Small intestine (tissue), 7 donors: ENCODE data around the gene RHCG. TPM values are rescaled to one million over a fixed set of nuclear protein-coding genes. Genes with fewer than 3 reads are reported as not detected.

Experiments
- DNase-seq, 2 donors: peaks; one replicate each; pipeline versions ENCODE4 v3.0.0 to v3.0.0-alpha.2; 2013
- FAIRE-seq: peaks from 2 replicates; lab custom pipeline; 2012; peaks lifted over from hg19 to GRCh38; lab: Jason Lieb, UNC
- H3K27ac ChIP-seq, 3 donors: one replicate each; pipeline ENCODE4 v1.5.1; 2013; ENCODE audit warnings: low read length in 2 of 3, mild to moderate bottlenecking in 2 of 3, control low read depth in 1 of 3, inconsistent platforms in 1 of 3, low read depth in 1 of 3, moderate library complexity in 1 of 3
- H3K27me3 ChIP-seq, 3 donors: one replicate each; pipeline ENCODE4 v1.6.1; 2013; ENCODE audit warnings: low read length in 3 of 3, inconsistent platforms in 1 of 3; ENCODE audit not compliant: control insufficient read depth in 3 of 3, insufficient read depth in 3 of 3
- H3K36me3 ChIP-seq, 3 donors: one replicate each; pipeline ENCODE4 v1.6.1; 2013; ENCODE audit warnings: low read length in 3 of 3, inconsistent platforms in 1 of 3, low read depth in 1 of 3, mild to moderate bottlenecking in 1 of 3, moderate library complexity in 1 of 3; ENCODE audit not compliant: control insufficient read depth in 3 of 3, insufficient read depth in 2 of 3
- H3K4me1 ChIP-seq, 3 donors: one replicate each; pipeline ENCODE4 v1.6.1; 2013; ENCODE audit warnings: low read length in 2 of 3, inconsistent platforms in 1 of 3, low read depth in 1 of 3, mild to moderate bottlenecking in 1 of 3, moderate library complexity in 1 of 3; ENCODE audit not compliant: control insufficient read depth in 3 of 3, insufficient read depth in 2 of 3
- H3K4me3 ChIP-seq, 3 donors: one replicate each; pipeline ENCODE4 v1.5.1; 2013; ENCODE audit warnings: low read length in 3 of 3, control low read depth in 1 of 3, inconsistent platforms in 1 of 3, low read depth in 1 of 3, mild to moderate bottlenecking in 1 of 3, moderate library complexity in 1 of 3
- H3K9me3 ChIP-seq, 2 donors: one replicate each; pipeline ENCODE4 v1.6.1; 2013; ENCODE audit warnings: low read depth in 1 of 2, low read length in 1 of 2; ENCODE audit not compliant: control insufficient read depth in 2 of 2, insufficient read depth in 1 of 2
- WGBS, 3 donors: extraction: QIAGEN DNeasy Blood & Tissue Kit; methylation state at CpG; one replicate each; pipeline ENCODE4 v1.1.7; 2013; 5-methylcytosine and 5-hydroxymethylcytosine counted together
- polyA plus RNA-seq, 4 donors: library from polyadenylated mRNA; stranded (reverse) in 3 of 4; unstranded in 1 of 4; fragments of 200-250 nt in 3 of 4; fragments of 120-200 nt in 1 of 4; gene quantifications; one replicate each; pipeline versions ENCODE4 v1.2.1 to v1.2.3, GENCODE V29; 2013
- donor health status: healthy with polysubstance abuse.
- donor health status: control.
- donor health status: control.
- donor health status: Bipolar disorder and iron deficiency.
- donor health status: healthy.

Gene RHCG
- polyA plus RNA-seq, 4 donors, result 0.16 to 2.2 (median 1.3) TPM

DNA sequence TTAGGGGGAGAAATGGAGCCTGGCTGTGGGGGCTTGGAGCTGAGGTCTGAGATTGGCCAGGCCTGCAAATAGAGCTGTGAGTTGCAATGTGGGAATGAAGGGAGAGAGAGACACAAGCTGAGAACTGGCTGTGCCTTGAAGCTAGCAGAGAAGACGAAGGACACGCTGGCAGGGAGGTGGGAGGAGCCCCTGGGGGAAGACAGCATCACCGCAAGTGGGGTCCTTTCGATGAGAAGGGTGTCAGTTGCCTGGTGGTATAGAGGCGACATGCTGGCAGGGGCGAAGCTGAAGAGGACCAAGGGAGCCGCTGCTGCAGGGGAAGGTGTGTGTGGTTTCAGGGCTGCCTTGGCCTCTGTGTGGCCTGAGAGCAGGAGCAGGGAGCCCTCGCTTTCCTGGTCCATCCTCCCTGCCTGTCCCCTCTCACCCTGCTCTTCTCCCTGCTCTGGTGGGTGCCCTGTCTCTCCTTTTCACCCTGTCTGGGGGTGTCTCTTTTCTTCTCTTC, 5.5 kb downstream of the RHCG start:
- no peak overlapping the region for H3K4me3 ChIP-seq
- H3K9me3 ChIP-seq, result no peaks in the 10 kb centered on the region
- FAIRE-seq, result no peak
- no peak overlapping the region for H3K27ac ChIP-seq
- WGBS, 3 donors, result 57 to 65% (median 64%) methylated on average over 8 of the region's 8 CpGs
- H3K36me3 ChIP-seq, result no peaks in the 10 kb centered on the region
- DNase-seq, result no peak
- H3K27me3 ChIP-seq, result peaks cover 0 to 45% (median 32%) of the 10 kb centered on the region in 3 donors
- no peaks in the 10 kb centered on the region for H3K4me1 ChIP-seq

DNA sequence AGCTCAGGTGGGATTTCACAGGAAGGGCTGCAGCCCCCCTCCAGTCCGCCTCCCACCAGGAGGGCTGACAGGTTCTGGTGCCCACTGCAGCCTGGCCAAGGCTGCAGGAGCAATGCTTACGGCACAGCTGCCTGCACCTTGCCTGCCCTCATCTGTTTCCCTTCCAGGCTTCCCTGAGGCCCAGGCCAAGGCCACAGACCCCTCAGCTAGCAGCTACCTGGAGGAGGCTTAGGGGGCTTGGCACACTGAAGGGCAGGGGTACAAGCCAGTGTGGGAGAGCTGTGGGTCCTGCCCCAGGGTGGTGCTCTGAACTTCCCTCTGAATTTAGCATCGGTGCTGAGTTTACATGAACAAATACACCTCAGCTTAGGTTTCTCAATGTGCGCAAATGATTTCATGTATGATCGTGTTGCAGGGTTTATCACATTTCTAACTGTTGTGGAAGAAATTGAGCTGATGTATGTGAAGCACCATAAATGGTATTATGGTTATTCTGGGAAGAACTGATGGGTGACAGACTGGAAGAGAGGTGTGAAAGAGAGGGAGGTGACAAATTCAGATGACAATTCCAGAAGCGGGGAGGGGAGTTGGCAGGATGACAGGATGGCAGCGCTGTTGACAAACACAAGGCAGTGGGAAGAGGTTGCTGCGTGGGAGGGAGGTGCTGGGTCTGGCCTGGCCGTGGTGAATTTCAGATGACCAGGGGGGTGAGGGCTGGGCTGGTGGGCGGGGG, 6.1 kb downstream of the RHCG start:
- no peak overlapping the region for H3K4me3 ChIP-seq
- no peak overlapping the region for H3K27ac ChIP-seq
- FAIRE-seq (no peak), DNase-seq (no peak)
- H3K4me1 ChIP-seq, result no peaks in the 10 kb centered on the region
- no peaks in the 10 kb centered on the region for H3K36me3 ChIP-seq
- H3K9me3 ChIP-seq, result no peaks in the 10 kb centered on the region
- peaks cover 0 to 41% (median 26%) of the 10 kb centered on the region in 3 donors for H3K27me3 ChIP-seq
- WGBS, 3 donors, result 60 to 63% (median 61%) methylated on average over 10 of the region's 10 CpGs

DNA sequence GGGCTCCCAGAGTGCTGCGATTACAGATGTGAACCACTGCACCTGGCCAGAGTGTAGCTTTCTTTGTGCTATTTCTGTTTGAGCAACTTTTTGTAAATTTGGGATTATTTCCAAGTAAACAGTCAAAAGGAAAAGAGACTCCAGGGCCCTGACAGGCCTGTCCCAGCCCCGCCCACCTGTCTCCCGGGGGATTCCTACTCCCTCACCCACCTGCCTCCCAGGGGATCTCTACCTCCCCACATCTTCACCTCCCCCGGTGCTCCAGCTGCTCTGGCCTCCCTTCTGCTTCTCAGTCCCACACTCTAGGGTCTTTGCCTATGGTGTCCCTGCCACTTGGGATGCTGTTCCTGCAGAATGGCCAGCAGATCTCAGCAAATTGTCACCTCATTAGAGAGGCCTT, 7.0 kb downstream of the RHCG start:
- 63 to 69% (median 65%) methylated on average over 4 of the region's 4 CpGs for WGBS, 3 donors
- peaks cover 0 to 33% (median 23%) of the 10 kb centered on the region in 3 donors for H3K27me3 ChIP-seq
- no peak overlapping the region for H3K4me3 ChIP-seq
- FAIRE-seq, result no peak
- no peak for DNase-seq
- H3K36me3 ChIP-seq, result no peaks in the 10 kb centered on the region
- H3K4me1 ChIP-seq, result no peaks in the 10 kb centered on the region
- H3K27ac ChIP-seq, result no peak overlapping the region
- H3K9me3 ChIP-seq, result no peaks in the 10 kb centered on the region

DNA sequence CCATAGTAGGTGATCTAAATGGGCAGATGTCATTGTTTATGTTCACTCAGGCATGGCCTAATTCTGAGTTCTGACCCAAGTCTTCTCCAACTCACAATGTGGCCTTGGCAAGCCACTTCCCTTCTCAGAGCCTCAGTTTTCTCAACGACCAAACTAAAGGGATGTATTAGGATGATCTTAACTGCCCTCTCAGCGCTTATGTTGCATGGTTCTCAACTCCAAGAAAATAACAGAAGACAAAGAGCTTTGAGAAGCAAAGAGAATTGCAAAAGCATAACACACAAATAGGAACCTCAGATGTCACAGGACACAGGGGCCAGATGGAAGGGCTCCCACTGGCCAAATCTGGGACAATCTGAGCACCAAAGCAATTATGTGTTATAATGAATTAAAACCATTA, 8.6 kb downstream of the RHCG start:
- WGBS, 3 donors, result 59 to 67% (median 66%) methylated on average over 2 of the region's 2 CpGs
- DNase-seq (no peak), FAIRE-seq (no peak)
- H3K4me3 ChIP-seq, result no peak overlapping the region
- H3K27me3 ChIP-seq, result peaks cover 0 to 29% (median 17%) of the 10 kb centered on the region in 3 donors
- no peaks in the 10 kb centered on the region for H3K9me3 ChIP-seq
- H3K36me3 ChIP-seq, result no peaks in the 10 kb centered on the region
- H3K4me1 ChIP-seq, result no peaks in the 10 kb centered on the region
- H3K27ac ChIP-seq, result no peak overlapping the region

DNA sequence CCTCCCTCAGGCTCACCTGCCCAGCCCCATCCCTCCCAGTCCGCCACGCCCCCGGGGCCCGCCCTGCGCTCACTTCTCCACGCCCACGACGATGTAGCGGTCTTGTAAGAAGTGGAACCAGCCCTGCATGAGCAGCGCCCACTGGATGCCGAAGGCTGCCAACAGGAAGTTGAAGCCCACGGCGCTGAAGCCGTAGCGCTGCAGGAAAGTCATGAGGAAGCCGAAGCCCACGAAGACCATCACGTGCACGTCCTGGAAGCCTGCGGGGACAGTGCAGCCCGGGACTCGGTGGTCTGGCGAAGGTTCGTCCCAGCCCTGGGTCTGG, 9.7 kb downstream of the RHCG start:
- no peaks in the 10 kb centered on the region for H3K36me3 ChIP-seq
- H3K9me3 ChIP-seq, result no peaks in the 10 kb centered on the region
- no peak overlapping the region for H3K27ac ChIP-seq
- FAIRE-seq (no peak), DNase-seq (peak; percentile 38 to 39)
- 13 to 20% (median 19%) methylated on average over 18 to 24 of the region's 24 CpGs for WGBS, 3 donors
- no peaks in the 10 kb centered on the region for H3K4me1 ChIP-seq
- peaks cover 0 to 29% (median 11%) of the 10 kb centered on the region in 3 donors for H3K27me3 ChIP-seq
- no peak overlapping the region for H3K4me3 ChIP-seq

DNA sequence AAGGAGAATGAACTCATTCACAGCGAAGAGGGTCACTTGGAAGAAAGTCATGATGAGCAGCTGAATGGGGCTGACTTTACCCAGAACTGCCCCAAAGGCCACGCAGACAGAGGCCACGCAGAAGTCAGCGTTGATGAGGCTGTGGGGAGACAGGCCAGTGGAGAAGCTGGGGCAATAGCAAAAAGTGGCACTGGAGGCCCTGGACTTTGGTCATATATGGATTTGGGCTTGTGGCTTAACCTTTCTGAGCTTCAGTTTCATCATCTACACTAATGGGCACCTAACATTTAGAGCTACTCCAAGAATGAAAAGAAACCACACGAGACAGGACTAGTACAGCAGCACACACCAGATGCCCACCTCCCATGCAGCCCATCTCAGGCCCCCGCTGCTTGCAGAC, 13.3 kb downstream of the RHCG start:
- Histone ChIP-seq H3K36me3 (no peaks in the 10 kb centered on the region), H3K9me3 (no peaks in the 10 kb centered on the region), H3K27ac (no peak overlapping the region), H3K4me3 (no peak overlapping the region), H3K27me3 (peaks cover 0 to 25% (median 6%) of the 10 kb centered on the region in 3 donors), H3K4me1 (no peaks in the 10 kb centered on the region)
- no peak for DNase-seq
- WGBS, 3 donors, result 68 to 83% (median 75%) methylated on average over 6 of the region's 6 CpGs
- FAIRE-seq, result no peak

DNA sequence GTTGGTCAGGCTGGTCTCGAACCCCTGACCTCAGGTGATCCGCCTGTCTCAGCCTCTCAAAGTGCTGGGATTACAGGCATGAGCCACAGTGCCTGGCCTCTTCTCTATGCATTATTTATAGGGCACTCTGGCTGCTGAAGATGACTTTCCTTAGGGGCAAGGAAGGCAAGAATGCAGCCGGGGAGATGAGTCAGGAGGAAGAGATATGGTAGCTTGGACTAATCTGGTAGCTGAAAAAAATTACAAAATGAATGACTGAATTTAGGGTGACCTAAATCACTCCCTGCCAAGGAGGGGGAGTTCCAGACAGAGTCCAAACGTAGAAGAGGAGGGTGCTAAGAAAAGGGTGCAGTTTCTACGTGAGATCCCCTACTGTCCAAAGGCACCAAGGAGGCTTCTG, 14.2 kb downstream of the RHCG start:
- no peak for FAIRE-seq
- Histone ChIP-seq H3K27me3 (peaks cover 0 to 21% (median 1%) of the 10 kb centered on the region in 3 donors), H3K4me3 (no peak overlapping the region), H3K36me3 (no peaks in the 10 kb centered on the region), H3K9me3 (no peaks in the 10 kb centered on the region), H3K4me1 (no peaks in the 10 kb centered on the region), H3K27ac (no peak overlapping the region)
- no peak for DNase-seq
- 73 to 77% (median 74%) methylated on average over 5 of the region's 5 CpGs for WGBS, 3 donors

DNA sequence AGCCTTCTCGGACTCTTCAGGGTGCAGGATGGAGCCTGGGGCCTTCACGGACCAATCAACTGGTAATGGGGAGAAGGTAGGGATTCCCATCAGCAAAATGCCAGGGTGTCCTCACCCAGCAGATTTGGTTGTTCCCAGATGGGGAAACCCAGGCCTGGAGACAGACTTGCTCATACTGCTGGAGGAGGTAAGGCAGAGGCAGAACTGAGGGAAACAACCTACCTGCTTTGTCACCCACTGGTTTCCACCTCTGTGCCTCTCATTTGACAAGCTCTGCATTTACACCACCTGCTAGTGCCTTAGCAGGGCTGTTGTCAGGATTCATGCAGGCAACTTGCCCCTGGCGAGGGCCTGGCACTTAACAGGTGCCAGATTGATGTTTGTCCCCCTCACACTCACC, 15.9 kb downstream of the RHCG start:
- peaks cover 0 to 14% (median 0%) of the 10 kb centered on the region in 3 donors for H3K27me3 ChIP-seq
- no peaks in the 10 kb centered on the region for H3K9me3 ChIP-seq
- no peak for FAIRE-seq
- no peak overlapping the region for H3K4me3 ChIP-seq
- WGBS, 3 donors, result 86 to 90% (median 88%) methylated on average over 3 of the region's 3 CpGs
- H3K27ac ChIP-seq, result no peak overlapping the region
- H3K36me3 ChIP-seq, result no peaks in the 10 kb centered on the region
- H3K4me1 ChIP-seq, result no peaks in the 10 kb centered on the region
- DNase-seq, result no peak
